ENCODE results near the gene SSRP1. TPM values are rescaled to one million over a fixed set of nuclear protein-coding genes. Genes with fewer than 3 reads are reported as not detected.

The SSRP1 gene
- polyA plus RNA-seq, 3 donors, result 9.8 to 34.7 (median 14.7) TPM

- Histone ChIP-seq H4K20me1 (ENCODE audit: insufficient read depth, low read length) (no peaks in the 10 kb centered on the region), H3K9me3 (replicated peaks in 1 of 2; ENCODE audit: control insufficient read depth in 1 of 2, insufficient read depth in 1 of 2, low read length in 2 of 2) (no peaks in the 10 kb centered on the region), H3K9ac (ENCODE audit: insufficient read depth, low read length, poor library complexity, severe bottlenecking) (no peak overlapping the region), H2AFZ (ENCODE audit: insufficient read depth, low read depth, low read length, poor library complexity, severe bottlenecking) (peak overlapping the region; percentile 37), H3K4me2 (replicated peaks; ENCODE audit: extremely low read depth, low read length, poor library complexity, severe bottlenecking) (no peak overlapping the region), H3K27me3 (ENCODE audit: control insufficient read depth in 2 of 2, insufficient read depth in 2 of 2, low read length in 2 of 2) (no peaks in the 10 kb centered on the region), H3K4me3 (replicated peaks in 1 of 3; ENCODE audit: low read depth in 2 of 3, low read length in 3 of 3) (no peak overlapping the region), H3K79me2 (ENCODE audit: insufficient read depth, low read length) (no peaks in the 10 kb centered on the region), H3K27ac (ENCODE audit: low read depth in 1 of 2, low read length in 2 of 2) (peak overlapping the region in 1 of 2 donors; percentile 7), H3K36me3 (replicated peaks in 1 of 2; ENCODE audit: control insufficient read depth in 1 of 2, insufficient read depth in 2 of 2, low read length in 2 of 2) (no peaks in the 10 kb centered on the region), H3K4me1 (ENCODE audit: control insufficient read depth in 1 of 2, insufficient read depth in 2 of 2, low read length in 2 of 2) (peaks cover 26 to 29% of the 10 kb centered on the region in 2 donors)
- peak overlapping the region in 2 of 7 donors; percentile 24 to 75 for H3K27ac Mint-ChIP-seq
- peaks cover 29% of the 10 kb centered on the region for H3K4me1 Mint-ChIP-seq
- peak overlapping the region in 1 of 2 donors; percentile 62 for H3K4me3 Mint-ChIP-seq
- intact Hi-C loops (cut with micrococcal nuclease), result loop anchor here in 1 of 2 donors (10.0 kb wide), 1 partner anchor 290 kb away; the partner anchor contains the start of gene YPEL4
- H3K36me3 Mint-ChIP-seq, result no peaks in the 10 kb centered on the region
- TF ChIP-seq CTCF (IDR thresholded peaks at IDR 0.05), result no peak
- DNase-seq, result peak; percentile 12 to 57 (median 14)
- H3K9me3 Mint-ChIP-seq, result peaks cover 0 to 9% (median 5%) of the 10 kb centered on the region in 7 donors
- peaks cover 0 to 3% (median 2%) of the 10 kb centered on the region in 3 donors for H3K27me3 Mint-ChIP-seq (ENCODE audit: low read depth in 3 of 3)
- 3% methylated on average over 6 of the region's 6 CpGs for WGBS (ENCODE audit: insufficient coverage)
Observed at GRCh38 chr11:57354699-57355098, 19.0 kb upstream of the SSRP1 start.

- H3K4me3 Mint-ChIP-seq, result no peak overlapping the region
- H3K27me3 Mint-ChIP-seq (ENCODE audit: low read depth in 3 of 3), result peaks cover 0 to 5% (median 2%) of the 10 kb centered on the region in 3 donors
- no peak for TF ChIP-seq CTCF (IDR thresholded peaks at IDR 0.05)
- intact Hi-C loops (cut with micrococcal nuclease), result loop anchor here in 1 of 2 donors (10.0 kb wide), 1 partner anchor 291 kb away; the partner anchor contains the start of gene YPEL4
- Histone ChIP-seq H3K4me1 (ENCODE audit: control insufficient read depth in 1 of 2, insufficient read depth in 2 of 2, low read length in 2 of 2) (peaks cover 26 to 29% of the 10 kb centered on the region in 2 donors), H3K27me3 (ENCODE audit: control insufficient read depth in 2 of 2, insufficient read depth in 2 of 2, low read length in 2 of 2) (no peaks in the 10 kb centered on the region), H4K20me1 (ENCODE audit: insufficient read depth, low read length) (no peaks in the 10 kb centered on the region), H3K79me2 (ENCODE audit: insufficient read depth, low read length) (no peaks in the 10 kb centered on the region), H2AFZ (ENCODE audit: insufficient read depth, low read depth, low read length, poor library complexity, severe bottlenecking) (peak overlapping the region; percentile 37), H3K9ac (ENCODE audit: insufficient read depth, low read length, poor library complexity, severe bottlenecking) (no peak overlapping the region), H3K4me3 (replicated peaks in 1 of 3; ENCODE audit: low read depth in 2 of 3, low read length in 3 of 3) (no peak overlapping the region), H3K36me3 (replicated peaks in 1 of 2; ENCODE audit: control insufficient read depth in 1 of 2, insufficient read depth in 2 of 2, low read length in 2 of 2) (no peaks in the 10 kb centered on the region), H3K27ac (ENCODE audit: low read depth in 1 of 2, low read length in 2 of 2) (no peak overlapping the region), H3K9me3 (replicated peaks in 1 of 2; ENCODE audit: control insufficient read depth in 1 of 2, insufficient read depth in 1 of 2, low read length in 2 of 2) (no peaks in the 10 kb centered on the region), H3K4me2 (replicated peaks; ENCODE audit: extremely low read depth, low read length, poor library complexity, severe bottlenecking) (no peak overlapping the region)
- 94% methylated on average over 2 of the region's 4 CpGs for WGBS (ENCODE audit: insufficient coverage)
- H3K4me1 Mint-ChIP-seq, result peaks cover 30% of the 10 kb centered on the region
- peaks cover 0 to 9% (median 5%) of the 10 kb centered on the region in 7 donors for H3K9me3 Mint-ChIP-seq
- DNase-seq, result peak; percentile 15 to 38 (median 31)
- H3K27ac Mint-ChIP-seq, result no peak overlapping the region
- H3K36me3 Mint-ChIP-seq, result no peaks in the 10 kb centered on the region
Observed at GRCh38 chr11:57353852-57354251, 18.2 kb upstream of the SSRP1 start.

Data from CD14-positive monocyte (primary cell).